Measurements from ENCODE around the gene HOXD9. TPM values are rescaled to one million over a fixed set of nuclear protein-coding genes. Genes with fewer than 3 reads are reported as not detected.

Gene HOXD9
- total and polyA plus RNA-seq, 2 of the 8 experiments (the other 6 are each of a cell fraction or from before 2014, with no cell fraction given) = not detected

DNA sequence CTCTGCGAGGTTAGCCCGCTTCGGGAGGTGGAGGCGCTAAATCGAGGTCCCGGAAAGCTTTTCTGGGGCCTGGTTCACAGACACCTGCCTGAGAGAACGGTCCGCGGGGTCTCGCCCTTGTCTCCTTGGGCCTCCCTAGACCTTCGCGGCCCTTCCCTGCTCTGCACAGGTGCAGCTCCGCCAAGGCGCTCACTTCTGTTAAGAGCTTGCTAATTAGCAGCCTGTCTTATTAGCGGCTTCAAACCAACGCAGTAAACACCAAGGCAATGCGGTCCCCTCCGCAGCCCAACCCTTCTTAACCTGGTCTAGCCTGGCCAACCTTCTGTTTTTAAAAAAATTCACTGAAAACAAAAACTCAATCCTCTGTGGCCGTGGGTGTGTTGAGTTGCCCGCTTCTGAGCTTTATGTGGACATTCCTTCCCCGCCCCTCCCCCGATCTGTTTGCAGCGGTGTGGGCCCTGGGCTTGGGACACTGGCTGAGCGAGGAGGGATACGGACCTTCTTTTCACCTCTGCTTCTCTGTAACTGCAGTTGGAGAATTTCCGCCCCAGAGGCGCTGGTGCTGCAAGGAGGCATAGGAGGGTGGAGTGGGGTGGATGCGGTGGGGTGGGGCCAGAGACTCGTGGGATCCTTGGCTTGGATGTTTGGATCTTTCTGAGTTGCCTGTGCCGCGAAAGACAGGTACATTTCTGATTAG, 25.4 kb downstream of the HOXD9 start (continued):
- TF ChIP-seq, protein P1, sequence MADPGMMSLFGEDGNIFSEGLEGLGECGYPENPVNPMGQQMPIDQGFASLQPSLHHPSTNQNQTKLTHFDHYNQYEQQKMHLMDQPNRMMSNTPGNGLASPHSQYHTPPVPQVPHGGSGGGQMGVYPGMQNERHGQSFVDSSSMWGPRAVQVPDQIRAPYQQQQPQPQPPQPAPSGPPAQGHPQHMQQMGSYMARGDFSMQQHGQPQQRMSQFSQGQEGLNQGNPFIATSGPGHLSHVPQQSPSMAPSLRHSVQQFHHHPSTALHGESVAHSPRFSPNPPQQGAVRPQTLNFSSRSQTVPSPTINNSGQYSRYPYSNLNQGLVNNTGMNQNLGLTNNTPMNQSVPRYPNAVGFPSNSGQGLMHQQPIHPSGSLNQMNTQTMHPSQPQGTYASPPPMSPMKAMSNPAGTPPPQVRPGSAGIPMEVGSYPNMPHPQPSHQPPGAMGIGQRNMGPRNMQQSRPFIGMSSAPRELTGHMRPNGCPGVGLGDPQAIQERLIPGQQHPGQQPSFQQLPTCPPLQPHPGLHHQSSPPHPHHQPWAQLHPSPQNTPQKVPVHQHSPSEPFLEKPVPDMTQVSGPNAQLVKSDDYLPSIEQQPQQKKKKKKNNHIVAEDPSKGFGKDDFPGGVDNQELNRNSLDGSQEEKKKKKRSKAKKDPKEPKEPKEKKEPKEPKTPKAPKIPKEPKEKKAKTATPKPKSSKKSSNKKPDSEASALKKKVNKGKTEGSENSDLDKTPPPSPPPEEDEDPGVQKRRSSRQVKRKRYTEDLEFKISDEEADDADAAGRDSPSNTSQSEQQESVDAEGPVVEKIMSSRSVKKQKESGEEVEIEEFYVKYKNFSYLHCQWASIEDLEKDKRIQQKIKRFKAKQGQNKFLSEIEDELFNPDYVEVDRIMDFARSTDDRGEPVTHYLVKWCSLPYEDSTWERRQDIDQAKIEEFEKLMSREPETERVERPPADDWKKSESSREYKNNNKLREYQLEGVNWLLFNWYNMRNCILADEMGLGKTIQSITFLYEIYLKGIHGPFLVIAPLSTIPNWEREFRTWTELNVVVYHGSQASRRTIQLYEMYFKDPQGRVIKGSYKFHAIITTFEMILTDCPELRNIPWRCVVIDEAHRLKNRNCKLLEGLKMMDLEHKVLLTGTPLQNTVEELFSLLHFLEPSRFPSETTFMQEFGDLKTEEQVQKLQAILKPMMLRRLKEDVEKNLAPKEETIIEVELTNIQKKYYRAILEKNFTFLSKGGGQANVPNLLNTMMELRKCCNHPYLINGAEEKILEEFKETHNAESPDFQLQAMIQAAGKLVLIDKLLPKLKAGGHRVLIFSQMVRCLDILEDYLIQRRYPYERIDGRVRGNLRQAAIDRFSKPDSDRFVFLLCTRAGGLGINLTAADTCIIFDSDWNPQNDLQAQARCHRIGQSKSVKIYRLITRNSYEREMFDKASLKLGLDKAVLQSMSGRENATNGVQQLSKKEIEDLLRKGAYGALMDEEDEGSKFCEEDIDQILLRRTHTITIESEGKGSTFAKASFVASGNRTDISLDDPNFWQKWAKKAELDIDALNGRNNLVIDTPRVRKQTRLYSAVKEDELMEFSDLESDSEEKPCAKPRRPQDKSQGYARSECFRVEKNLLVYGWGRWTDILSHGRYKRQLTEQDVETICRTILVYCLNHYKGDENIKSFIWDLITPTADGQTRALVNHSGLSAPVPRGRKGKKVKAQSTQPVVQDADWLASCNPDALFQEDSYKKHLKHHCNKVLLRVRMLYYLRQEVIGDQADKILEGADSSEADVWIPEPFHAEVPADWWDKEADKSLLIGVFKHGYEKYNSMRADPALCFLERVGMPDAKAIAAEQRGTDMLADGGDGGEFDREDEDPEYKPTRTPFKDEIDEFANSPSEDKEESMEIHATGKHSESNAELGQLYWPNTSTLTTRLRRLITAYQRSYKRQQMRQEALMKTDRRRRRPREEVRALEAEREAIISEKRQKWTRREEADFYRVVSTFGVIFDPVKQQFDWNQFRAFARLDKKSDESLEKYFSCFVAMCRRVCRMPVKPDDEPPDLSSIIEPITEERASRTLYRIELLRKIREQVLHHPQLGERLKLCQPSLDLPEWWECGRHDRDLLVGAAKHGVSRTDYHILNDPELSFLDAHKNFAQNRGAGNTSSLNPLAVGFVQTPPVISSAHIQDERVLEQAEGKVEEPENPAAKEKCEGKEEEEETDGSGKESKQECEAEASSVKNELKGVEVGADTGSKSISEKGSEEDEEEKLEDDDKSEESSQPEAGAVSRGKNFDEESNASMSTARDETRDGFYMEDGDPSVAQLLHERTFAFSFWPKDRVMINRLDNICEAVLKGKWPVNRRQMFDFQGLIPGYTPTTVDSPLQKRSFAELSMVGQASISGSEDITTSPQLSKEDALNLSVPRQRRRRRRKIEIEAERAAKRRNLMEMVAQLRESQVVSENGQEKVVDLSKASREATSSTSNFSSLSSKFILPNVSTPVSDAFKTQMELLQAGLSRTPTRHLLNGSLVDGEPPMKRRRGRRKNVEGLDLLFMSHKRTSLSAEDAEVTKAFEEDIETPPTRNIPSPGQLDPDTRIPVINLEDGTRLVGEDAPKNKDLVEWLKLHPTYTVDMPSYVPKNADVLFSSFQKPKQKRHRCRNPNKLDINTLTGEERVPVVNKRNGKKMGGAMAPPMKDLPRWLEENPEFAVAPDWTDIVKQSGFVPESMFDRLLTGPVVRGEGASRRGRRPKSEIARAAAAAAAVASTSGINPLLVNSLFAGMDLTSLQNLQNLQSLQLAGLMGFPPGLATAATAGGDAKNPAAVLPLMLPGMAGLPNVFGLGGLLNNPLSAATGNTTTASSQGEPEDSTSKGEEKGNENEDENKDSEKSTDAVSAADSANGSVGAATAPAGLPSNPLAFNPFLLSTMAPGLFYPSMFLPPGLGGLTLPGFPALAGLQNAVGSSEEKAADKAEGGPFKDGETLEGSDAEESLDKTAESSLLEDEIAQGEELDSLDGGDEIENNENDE (IDR thresholded peaks at IDR 0.05; ENCODE audit: insufficient replicate concordance, low read length) = no peak
- TF ChIP-seq JUN (IDR thresholded peaks at IDR 0.05; ENCODE audit: low read depth, low read length) = no peak
- no peak for TF ChIP-seq GTF2F1 (IDR thresholded peaks at IDR 0.05; ENCODE audit: borderline replicate concordance, low read depth, low read length)
